GM23338 (cell line): ENCODE results near the gene PRR19. TPM values are rescaled to one million over a fixed set of nuclear protein-coding genes. Genes with fewer than 3 reads are reported as not detected.
A peak's percentile ranks its signal among the peaks of the same experiment; 100 is the strongest.

Experiments
- ATAC-seq: fragments of 200-7000 bp; cut with Tn5 transposase; 3 replicates; pipeline ENCODE4 v1.9.1; 2020
- DNase-seq: peaks from one replicate; pipeline ENCODE4 v3.0.0-alpha.2; 2015; ENCODE audit warnings: low spot score
- H2AFZ ChIP-seq: fragments of 200-600 bp; sonication (generic); 2 replicates; pipeline ENCODE4 v1.8.0; 2016; ENCODE audit warnings: antibody characterized with exemption, mild to moderate bottlenecking, moderate library complexity
- H3F3A ChIP-seq: fragments of 200-600 bp; sonication (generic); replicated peaks from 2 replicates; pipeline ENCODE4 v1.8.0; 2017; ENCODE audit warnings: antibody characterized with exemption, mixed run types, low read depth
- H3K27ac ChIP-seq: fragments of 200-600 bp; sonication (generic); 2 replicates; pipeline ENCODE4 v1.6.1; 2016; ENCODE audit warnings: low read depth
- H3K27me3 ChIP-seq: fragments of 200-600 bp; sonication (generic); 2 replicates; pipeline ENCODE4 v1.8.0; 2016; ENCODE audit warnings: mild to moderate bottlenecking, mixed run types, moderate library complexity; ENCODE audit not compliant: insufficient read depth
- H3K36me3 ChIP-seq: fragments of 200-600 bp; sonication (generic); 2 replicates; pipeline ENCODE4 v1.8.0; 2016; ENCODE audit warnings: mild to moderate bottlenecking; ENCODE audit not compliant: insufficient read depth
- H3K4me1 ChIP-seq: fragments of 200-600 bp; sonication (generic); 2 replicates; pipeline ENCODE4 v1.8.0; 2016; ENCODE audit warnings: mild to moderate bottlenecking, moderate library complexity; ENCODE audit not compliant: insufficient read depth
- H3K4me2 ChIP-seq: fragments of 200-600 bp; sonication (generic); 2 replicates; pipeline ENCODE4 v1.7.1; 2017; ENCODE audit warnings: mixed run types
- H3K4me3 ChIP-seq: fragments of 200-600 bp; sonication (generic); 2 replicates; pipeline ENCODE4 v1.6.1; 2016; ENCODE audit warnings: mixed run types
- H3K79me2 ChIP-seq: fragments of 200-600 bp; sonication (generic); replicated peaks from 2 replicates; pipeline ENCODE4 v1.8.0; 2017; ENCODE audit warnings: mild to moderate bottlenecking; ENCODE audit not compliant: insufficient read depth
- H3K9me2 ChIP-seq: fragments of 200-600 bp; sonication (generic); 2 replicates; pipeline ENCODE4 v1.8.0; 2017; ENCODE audit not compliant: insufficient read depth
- H4K20me1 ChIP-seq: fragments of 200-600 bp; sonication (generic); replicated peaks from 2 replicates; pipeline ENCODE4 v1.8.0; 2017; ENCODE audit warnings: mild to moderate bottlenecking; ENCODE audit not compliant: insufficient read depth
- H3K27ac Mint-ChIP-seq: 2 replicates; pipeline ENCODE4 v1.8.0; 2020; ENCODE audit warnings: inconsistent platforms, mild to moderate bottlenecking, moderate library complexity, mixed read lengths
- H3K27me3 Mint-ChIP-seq: 3 replicates; pipeline ENCODE4 v1.8.0; 2022; ENCODE audit warnings: low read depth, mild to moderate bottlenecking, moderate library complexity, mixed read lengths, inconsistent platforms; ENCODE audit not compliant: insufficient read depth, poor library complexity
- H3K36me3 Mint-ChIP-seq: 3 replicates; pipeline ENCODE4 v1.8.0; 2021; ENCODE audit warnings: low read depth, mild to moderate bottlenecking, inconsistent platforms, moderate library complexity, mixed read lengths
- H3K4me1 Mint-ChIP-seq: 3 replicates; pipeline ENCODE4 v1.8.0; 2020; ENCODE audit warnings: mild to moderate bottlenecking, inconsistent platforms, mixed read lengths
- H3K4me3 Mint-ChIP-seq: 3 replicates; pipeline ENCODE4 v1.8.0; 2021; ENCODE audit warnings: moderate library complexity, mild to moderate bottlenecking, inconsistent platforms, mixed read lengths
- H3K9me3 Mint-ChIP-seq: 3 replicates; pipeline ENCODE4 v1.8.0; 2020; ENCODE audit warnings: moderate library complexity, mild to moderate bottlenecking, inconsistent platforms, mixed read lengths
- CTCF ChIP-seq, 2 experiments: fragments of 200-600 bp in 1 of 2; sonication (generic) in 1 of 2; conservative IDR thresholded peaks; 2 replicates each; pipeline versions ENCODE4 v1.5.1 to v1.6.1; 2016 to 2017; ENCODE audit warnings: antibody characterized with exemption in 2 of 2, low read depth in 2 of 2, mild to moderate bottlenecking in 2 of 2, moderate library complexity in 1 of 2
- ETS1 ChIP-seq: IDR thresholded peaks from 2 replicates; pipeline ENCODE4 v1.6.1; 2016; ENCODE audit warnings: antibody characterized with exemption
- EZH2phosphoT487 ChIP-seq: fragments of 200-600 bp; sonication (generic); IDR thresholded peaks from one replicate; pipeline ENCODE4 v1.8.1; 2018; ENCODE audit warnings: antibody characterized with exemption; ENCODE audit not compliant: unreplicated experiment
- REST ChIP-seq: IDR thresholded peaks from one replicate; pipeline ENCODE4 v1.6.1; 2018; ENCODE audit warnings: antibody characterized with exemption; ENCODE audit not compliant: unreplicated experiment
- STAT1 ChIP-seq: IDR thresholded peaks from one replicate; pipeline ENCODE4 v1.6.1; 2016; ENCODE audit warnings: antibody characterized with exemption; ENCODE audit not compliant: unreplicated experiment
- ZNF331 ChIP-seq: fragments of 250-450 bp; sonication (Bioruptor Pico); IDR thresholded peaks from 2 replicates; pipeline ENCODE4 v1.5.0; 2020; ENCODE audit warnings: low read depth, mild to moderate bottlenecking, moderate library complexity
- polyA plus RNA-seq: library from polyadenylated mRNA; unstranded; fragments of >200 nt; fragmentation: Nextera tagmentation; extraction: Ambion mirVana; gene quantifications from 2 replicates; pipeline ENCODE4 v1.2.1, GENCODE V29; 2016
- total RNA-seq: library from RNA; depleted of rRNA; stranded (reverse); fragments of >200 nt; shearing (Covaris generic); gene quantifications from 2 replicates; pipeline ENCODE4 v1.2.3, GENCODE V29; 2014

Gene PRR19
- total and polyA plus RNA-seq, 2 experiments from 2014 or later = 3.6 to 4.1 TPM

- TF ChIP-seq REST (no peak), STAT1 (no peak), ETS1 (no peak)
Observed at GRCh38 chr19:42289556-42290041, 12.3 kb upstream of the PRR19 start (continued).

- Mint-ChIP-seq H3K4me3 (no peak overlapping the region), H3K4me1 (peaks cover 25% of the 10 kb centered on the region), H3K36me3 (peaks cover 41% of the 10 kb centered on the region), H3K9me3 (no peaks in the 10 kb centered on the region), H3K27ac (no peak overlapping the region), H3K27me3 (peaks cover 14% of the 10 kb centered on the region)
- Histone ChIP-seq H2AFZ (no peak overlapping the region), H3K27ac (no peak overlapping the region), H3K4me2 (no peak overlapping the region), H3F3A (peaks cover under 1% of the 10 kb centered on the region), H4K20me1 (peaks cover 4% of the 10 kb centered on the region; the same call in 1 of the 2 replicates), H3K36me3 (peaks cover 4% of the 10 kb centered on the region; the same call in 1 of the 2 replicates), H3K9me2 (no peaks in the 10 kb centered on the region), H3K27me3 (no peaks in the 10 kb centered on the region), H3K79me2 (peaks cover 11% of the 10 kb centered on the region), H3K4me1 (peaks cover 3% of the 10 kb centered on the region; the same call in 1 of the 2 replicates), H3K4me3 (no peak overlapping the region)
- no peak for TF ChIP-seq ZNF331
- TF ChIP-seq CTCF (conservative IDR thresholded peaks at IDR 0.05; ENCODE audit: low read depth in 2 of 2) = peak; percentile 10 to 30; a peak in 2 of 4 replicates
- TF ChIP-seq EZH2phosphoT487 = no peak
- DNase-seq (no peak), ATAC-seq (no peak)
Observed at GRCh38 chr19:42290136-42290522, 11.8 kb upstream of the PRR19 start.
